Activated CD4-positive, alpha-beta T cell treated with anti-CD3 and anti-CD28 coated beads for 4 hours (primary cell): ENCODE data around the gene PLCB3.

Experiments used
- DNase-seq, 2 donors: peaks; one replicate each; pipeline ENCODE4 v3.0.0-alpha.2; 2020

PLCB3 gene

DNA sequence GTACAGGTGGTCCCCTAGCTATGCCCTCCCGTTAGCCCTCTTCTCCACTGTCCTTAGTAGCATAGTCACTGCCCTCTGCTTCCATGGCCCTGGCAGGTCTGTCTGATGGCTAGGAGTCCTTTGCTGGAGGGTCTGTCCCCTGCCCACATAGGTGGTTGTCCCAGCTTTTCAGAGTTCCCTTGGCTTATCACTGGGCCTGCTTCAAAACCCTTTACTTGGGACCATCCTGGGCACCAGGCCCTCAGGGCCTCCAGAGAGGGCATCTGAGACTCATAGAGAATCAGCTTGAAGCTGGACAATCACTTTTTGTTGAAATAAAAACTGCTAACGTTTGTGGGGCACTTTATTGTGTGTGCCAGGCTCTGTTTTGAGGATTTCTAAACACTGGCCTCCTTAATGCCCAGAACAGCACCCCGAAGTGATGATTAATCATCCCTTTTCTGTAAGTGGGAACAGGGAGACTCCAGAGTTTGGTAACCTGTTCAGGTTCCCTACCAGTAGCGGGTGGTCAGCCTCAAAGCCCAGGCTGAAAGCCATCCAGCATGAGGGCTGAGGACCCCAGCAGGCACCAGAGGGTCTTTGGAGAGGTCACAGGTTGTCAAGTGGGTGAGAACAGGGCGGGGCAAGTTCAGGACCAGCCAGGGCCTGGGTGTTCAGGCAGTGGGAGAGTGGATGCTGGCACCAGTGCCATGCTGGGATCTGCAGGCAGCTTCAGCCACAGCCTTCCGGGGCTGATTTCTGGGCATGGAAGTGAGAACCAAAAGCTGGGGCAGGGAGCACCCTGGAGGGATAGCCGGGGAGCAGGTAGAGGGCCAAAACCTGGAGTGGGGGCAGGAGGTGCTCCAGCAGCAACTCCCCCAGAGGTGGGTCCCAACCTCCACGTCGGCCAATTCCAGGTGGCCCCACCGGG, 39.3 kb downstream of the PLCB3 start:
- DNase-seq, result no peak

DNA sequence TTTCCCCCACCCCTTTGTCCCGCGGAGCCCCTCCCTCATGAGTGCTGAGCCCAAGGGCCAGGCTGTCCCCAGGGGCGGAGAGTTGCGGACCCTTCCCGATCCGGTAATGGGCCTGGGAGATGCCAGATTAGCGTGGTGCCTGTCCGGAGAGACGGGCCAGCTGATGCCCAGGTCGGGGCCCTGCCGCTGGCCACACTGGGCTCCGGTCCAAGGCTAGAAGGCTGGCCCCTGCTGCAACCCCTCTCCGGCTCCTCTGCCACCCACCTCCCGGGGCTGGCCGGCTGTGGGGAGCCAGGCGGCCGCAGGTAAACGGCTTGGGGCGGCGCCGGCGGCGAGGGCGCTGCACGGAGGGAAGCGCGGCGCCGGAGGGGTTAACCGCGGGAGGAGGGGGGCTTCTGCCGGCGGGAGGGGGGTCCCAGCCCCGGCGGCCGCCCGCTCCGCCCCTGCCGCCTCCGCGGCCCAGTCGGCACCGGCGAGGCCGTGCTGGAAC, 40.0 kb downstream of the PLCB3 start, which contains the start of gene KCNK4:
KCNK4 (plus strand) TSS at position 41 of the 490 bp plus-strand sequence. CDS start 1,717 bp downstream, outside the sequence.
- DNase-seq, result no peak

- no peak for DNase-seq
Observed at GRCh38 chr11:64291752-64292459, 40.6 kb downstream of the PLCB3 start.

GRCh38 chr11:64292460-64293254, 41.3 kb downstream of the PLCB3 start:
- no peak for DNase-seq

DNA sequence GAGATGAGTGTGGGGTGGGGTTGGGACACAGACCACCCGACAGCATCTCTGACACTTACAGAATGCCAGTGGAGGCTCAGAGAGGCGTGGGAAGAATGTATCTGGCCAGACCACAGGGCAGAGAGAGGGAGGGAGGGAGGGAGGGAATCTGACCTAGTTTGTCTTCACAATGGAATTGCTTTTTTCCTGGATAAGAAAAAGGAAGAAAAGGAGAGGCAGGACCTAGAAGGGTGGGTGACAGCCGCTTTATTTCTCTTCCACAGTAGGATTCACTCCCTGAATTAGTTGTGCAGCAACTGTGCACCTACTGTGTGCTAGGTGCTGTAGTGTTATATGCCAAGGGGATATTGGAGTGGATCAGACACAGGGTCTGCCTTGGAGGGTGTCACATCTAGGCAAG, 43.4 kb downstream of the PLCB3 start:
- DNase-seq, result no peak

- no peak for DNase-seq
Observed at GRCh38 chr11:64295760-64296159, 44.4 kb downstream of the PLCB3 start.

DNA sequence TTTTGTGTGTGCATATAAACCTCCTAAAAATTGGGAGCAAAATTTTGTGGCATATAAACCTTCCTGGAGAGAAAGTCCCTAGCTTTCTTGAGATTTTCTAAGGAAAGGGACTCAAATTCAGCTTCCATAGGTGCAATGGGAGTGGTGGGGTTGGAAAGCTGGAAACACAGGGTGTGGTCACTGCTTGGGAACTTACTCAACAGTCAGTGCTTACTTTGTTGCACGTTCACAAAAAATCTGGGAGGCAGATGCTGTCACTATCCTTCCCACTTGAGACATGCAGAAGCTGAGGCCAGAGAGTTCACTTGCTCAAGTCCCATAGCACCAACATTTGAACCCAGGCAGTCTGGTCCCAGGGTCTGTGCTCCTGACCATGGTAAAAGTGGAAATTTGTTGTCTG, 44.9 kb downstream of the PLCB3 start:
- no peak for DNase-seq

DNA sequence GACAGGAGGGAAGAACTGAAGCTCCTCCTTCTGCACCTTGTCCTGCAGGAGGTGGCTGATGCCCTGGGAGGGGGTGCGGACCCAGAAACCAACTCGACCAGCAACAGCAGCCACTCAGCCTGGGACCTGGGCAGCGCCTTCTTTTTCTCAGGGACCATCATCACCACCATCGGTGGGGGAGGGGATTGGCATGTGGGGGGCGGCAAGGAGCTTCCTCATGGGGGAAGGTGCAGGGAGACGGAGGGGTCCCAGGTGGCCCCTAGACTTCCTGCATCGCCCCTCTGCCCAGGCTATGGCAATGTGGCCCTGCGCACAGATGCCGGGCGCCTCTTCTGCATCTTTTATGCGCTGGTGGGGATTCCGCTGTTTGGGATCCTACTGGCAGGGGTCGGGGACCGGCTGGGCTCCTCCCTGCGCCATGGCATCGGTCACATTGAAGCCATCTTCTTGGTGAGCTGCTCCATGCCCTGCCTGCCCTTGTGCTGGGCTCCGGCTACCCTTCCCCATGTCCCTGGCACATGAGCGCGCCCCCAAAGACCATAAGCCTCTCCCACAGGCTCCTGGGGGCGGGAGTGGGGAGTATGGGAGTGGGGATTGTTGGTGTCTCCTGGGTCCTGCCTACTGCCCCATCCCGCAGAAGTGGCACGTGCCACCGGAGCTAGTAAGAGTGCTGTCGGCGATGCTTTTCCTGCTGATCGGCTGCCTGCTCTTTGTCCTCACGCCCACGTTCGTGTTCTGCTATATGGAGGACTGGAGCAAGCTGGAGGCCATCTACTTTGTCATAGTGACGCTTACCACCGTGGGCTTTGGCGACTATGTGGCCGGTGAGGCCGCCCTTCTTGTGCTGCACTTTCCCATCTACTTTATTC, 45.7 kb downstream of the PLCB3 start:
- no peak for DNase-seq

DNA sequence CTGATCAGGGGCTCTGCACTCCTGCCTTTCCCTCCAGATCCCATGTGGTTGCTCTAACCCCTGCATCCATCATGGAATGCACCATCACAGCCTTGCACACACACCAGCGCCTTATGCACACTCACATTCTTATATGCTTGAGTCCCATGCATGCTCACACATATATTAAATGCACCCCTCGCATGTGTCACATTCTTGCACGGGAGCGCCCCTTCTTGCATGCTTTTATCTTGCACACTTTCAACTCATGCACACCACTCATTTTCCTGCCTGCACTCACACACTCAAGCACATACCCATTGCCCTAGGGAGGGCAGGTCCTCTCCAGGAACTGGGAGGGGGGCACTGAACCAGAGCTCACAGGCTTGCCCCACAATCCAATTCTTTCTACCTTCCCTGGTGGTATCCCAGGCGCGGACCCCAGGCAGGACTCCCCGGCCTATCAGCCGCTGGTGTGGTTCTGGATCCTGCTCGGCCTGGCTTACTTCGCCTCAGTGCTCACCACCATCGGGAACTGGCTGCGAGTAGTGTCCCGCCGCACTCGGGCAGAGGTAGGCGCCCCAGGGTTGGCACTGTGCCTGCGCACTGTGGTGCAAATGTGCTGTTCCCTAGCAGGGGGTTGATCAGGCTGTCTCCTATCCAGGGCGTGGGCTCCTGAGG, 46.5 kb downstream of the PLCB3 start:
- DNase-seq, result no peak

- DNase-seq, result no peak
Observed at GRCh38 chr11:64298966-64299846, 47.9 kb downstream of the PLCB3 start.

DNA sequence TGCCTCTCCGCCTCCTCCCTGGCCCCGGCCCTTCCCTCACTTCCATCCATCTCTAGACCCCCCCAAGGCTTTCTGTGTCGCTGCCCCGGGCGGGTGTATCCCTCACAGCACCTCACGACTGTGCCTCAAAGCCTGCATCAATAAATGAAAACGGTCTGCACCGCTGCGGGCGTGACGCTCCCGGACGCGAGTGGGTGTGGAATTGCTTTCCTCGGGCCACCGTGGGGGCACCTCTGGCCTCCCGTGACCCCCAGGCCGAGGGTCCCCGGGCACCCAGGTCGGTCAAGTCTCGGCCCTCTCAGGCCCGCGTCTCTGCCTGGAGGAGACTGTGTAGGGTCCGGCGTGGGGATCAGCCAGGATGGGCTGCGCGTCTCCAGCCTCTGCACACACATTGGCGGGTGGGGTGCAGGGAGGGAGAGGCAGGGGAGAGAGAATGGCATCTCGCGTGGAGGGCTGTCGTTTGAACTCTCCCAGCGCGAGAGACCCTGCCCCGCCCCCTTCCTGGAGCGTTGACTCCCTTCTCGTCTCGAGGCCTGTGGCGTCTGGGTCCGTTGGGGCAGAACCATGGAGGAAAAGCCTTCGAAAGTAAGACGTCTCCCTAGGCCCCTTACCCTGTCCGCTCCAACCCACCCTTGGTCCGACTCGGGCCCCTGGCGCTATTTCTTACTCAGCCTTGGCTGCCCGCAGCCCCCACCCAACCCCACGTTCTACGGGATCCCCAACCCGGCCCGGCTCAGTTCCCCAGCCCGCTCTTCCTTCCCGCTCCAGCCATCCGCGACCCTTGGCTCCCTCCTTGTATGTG, 48.7 kb downstream of the PLCB3 start, which contains the start of gene CATSPERZ:
CATSPERZ (plus strand) TSS at position 512 of the 802 bp plus-strand sequence; CDS start at position 565, 53 bp downstream.
- no peak for DNase-seq

DNA sequence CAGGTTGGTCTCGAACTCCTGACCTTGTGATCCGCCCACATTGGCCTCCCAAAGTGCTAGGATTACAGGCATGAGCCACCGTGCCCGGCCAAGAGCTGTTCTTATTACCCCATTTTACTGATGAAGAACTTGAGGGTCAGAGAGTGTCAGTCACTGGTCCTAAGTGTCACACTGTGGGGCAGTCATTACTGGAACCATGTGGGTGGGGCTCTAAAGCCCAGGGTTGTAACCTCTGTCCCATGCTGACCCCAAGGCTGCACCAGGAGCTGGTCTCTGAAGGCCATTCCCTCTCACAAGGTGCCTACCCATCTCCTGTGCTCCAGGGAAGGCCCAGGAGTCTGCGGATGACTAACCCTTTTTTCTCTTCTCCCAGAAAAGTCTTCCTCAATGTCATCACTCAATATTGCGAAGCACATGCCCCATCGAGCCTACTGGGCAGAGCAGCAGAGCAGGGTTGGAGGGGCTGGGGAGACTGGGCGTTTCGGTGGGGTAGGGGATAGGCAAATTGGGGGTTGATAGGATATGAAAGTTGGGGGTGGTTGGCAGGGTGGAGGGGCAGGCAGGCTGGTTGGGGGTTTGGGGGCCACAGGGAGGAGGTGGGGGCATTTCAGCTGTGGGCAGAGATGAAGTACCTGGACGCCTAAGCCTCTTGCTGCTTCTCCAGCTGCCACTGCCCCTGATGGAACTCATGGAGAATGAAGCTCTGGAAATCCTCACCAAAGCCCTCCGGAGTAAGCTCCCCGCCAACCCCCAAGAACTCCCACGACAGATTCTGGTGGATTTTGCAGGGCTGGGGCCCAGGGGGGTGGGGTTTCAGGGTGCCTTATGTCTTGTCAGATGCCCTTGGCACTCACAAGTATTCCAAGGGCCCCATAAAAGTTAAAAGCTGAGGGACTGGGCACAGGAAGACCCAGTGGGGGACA, 52.0 kb downstream of the PLCB3 start:
- DNase-seq, result no peak

DNA sequence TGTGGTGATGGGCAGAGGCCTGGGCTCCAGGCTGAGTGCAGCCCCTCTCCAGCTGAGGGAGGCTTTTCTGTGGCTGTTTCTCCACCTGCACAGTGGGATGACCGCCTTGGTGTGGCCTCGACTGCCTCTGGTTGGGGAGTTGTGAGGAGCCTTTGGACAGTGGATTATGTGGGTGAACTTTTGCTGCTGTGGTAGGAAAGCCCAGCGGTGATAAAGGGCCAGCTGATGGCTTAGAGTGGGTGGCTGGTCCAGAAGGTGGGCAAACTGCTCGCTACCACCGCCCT, 52.6 kb downstream of the PLCB3 start:
- DNase-seq, result no peak

- peak; percentile 94 to 95 for DNase-seq
Observed at GRCh38 chr11:64304316-64305072, 53.2 kb downstream of the PLCB3 start.

DNA sequence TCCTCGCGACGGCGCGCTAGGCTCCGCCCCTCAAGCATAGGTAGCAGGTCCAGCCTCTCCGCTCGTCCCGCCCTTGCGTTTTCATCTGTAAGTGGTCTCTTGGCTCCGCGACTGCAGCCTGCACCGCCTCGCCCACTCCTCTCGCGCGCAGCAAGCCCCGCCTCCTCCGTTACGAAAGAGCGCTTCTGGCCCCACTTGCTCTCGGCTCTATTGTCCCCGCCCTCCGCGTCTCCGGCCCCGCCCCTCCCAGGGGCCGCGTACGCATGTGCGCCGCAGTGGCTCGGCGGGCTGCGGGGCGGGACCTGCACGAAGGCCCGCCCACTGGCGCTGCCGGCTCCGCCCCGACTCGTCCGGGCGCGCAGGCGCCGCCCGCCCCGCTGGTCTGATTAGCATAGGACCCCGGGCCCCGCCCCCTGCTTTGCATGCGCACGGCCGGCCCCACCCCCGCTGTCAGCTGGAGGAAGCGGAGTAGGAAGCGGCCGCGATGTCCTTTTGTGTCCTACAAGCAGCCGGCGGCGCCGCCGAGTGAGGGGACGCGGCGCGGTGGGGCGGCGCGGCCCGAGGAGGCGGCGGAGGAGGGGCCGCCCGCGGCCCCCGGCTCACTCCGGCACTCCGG, 53.9 kb downstream of the PLCB3 start, which contains the start of gene ESRRA:
ESRRA (plus strand) TSS at position 450 of the 616 bp plus-strand sequence. CDS start 1,656 bp downstream, outside the sequence.
- peak; percentile 100 for DNase-seq

GRCh38 chr11:64305691-64306562, 54.6 kb downstream of the PLCB3 start:
- DNase-seq, result peak; percentile 76 to 79
